K562 (cell line): ENCODE measurements around the gene ZBTB20. TPM values are rescaled to one million over a fixed set of nuclear protein-coding genes. Genes with fewer than 3 reads are reported as not detected.

Source experiments
- ATAC-seq: fragments of 200-7000 bp; cut with Tn5 transposase; 3 replicates; pipeline ENCODE4 v1.9.1; 2020; ENCODE audit warnings: moderate library complexity
- BruUV-seq: library from RNA; stranded (reverse); fragments of 400-500 nt; replicated peaks from 2 replicates; lab custom pipeline; 2021; lab: Mats Ljungman, UMichigan
- CTCF ChIA-PET: fragments of 300-600 bp; formaldehyde crosslinking; extraction: SDS; loops from one replicate; lab custom pipeline; 2021; ENCODE audit warnings: low intra/inter-chr PET ratio; lab: Yijun Ruan, JAX
- POLR2A ChIA-PET: fragments of 300-600, 350-650 bp; sonication (Branson Sonifier 250); formaldehyde crosslinking; extraction: SDS; loops from one replicate; lab custom pipeline; 2021; ENCODE audit warnings: antibody characterized with exemption, inconsistent platforms; lab: Yijun Ruan, JAX
- DNase-seq, 4 experiments: peaks; one replicate each; pipeline versions ENCODE4 v3.0.0 to v3.0.0-alpha.2; 2011 to 2018; ENCODE audit warnings: low spot score in 3 of 4, mixed read lengths in 3 of 4; ENCODE audit errors: extremely low read depth in 1 of 4
- FAIRE-seq: peaks from 2 replicates; lab custom pipeline; 2011; peaks lifted over from hg19 to GRCh38; lab: Jason Lieb, UNC
- H2AFZ ChIP-seq: 2 replicates; pipeline ENCODE4 v1.6.0; 2011; ENCODE audit warnings: low read depth, low read length, control low read depth, inconsistent platforms
- H3K27ac ChIP-seq: fragments of 200-600 bp; 3 replicates; pipeline ENCODE4 v1.8.0; 2011; ENCODE audit warnings: low read depth, mild to moderate bottlenecking, control low read depth, inconsistent platforms, low read length, moderate library complexity, mixed read lengths; ENCODE audit errors: extremely low read depth
- H3K27me3 ChIP-seq, 2 experiments: fragments of 300-600 bp in 1 of 2; 2 replicates in 1 of 2; 3 replicates in 1 of 2; pipeline versions ENCODE4 v1.6.0 to v1.8.0; 2011; ENCODE audit warnings: inconsistent platforms in 2 of 2, low read length in 2 of 2, mild to moderate bottlenecking in 1 of 2, mixed read lengths in 1 of 2, moderate library complexity in 1 of 2; ENCODE audit not compliant: control insufficient read depth in 2 of 2, insufficient read depth in 2 of 2
- H3K36me3 ChIP-seq: fragments of 300-600 bp; 3 replicates; pipeline ENCODE4 v1.8.0; 2011; ENCODE audit warnings: mild to moderate bottlenecking, low read length, inconsistent platforms; ENCODE audit not compliant: control insufficient read depth, insufficient read depth
- H3K4me1 ChIP-seq, 2 experiments: fragments of 200-600 bp in 1 of 2; replicated peaks in 1 of 2; 2 replicates in 1 of 2; 3 replicates in 1 of 2; pipeline versions ENCODE4 v1.5.1 to v1.8.0; 2011; ENCODE audit warnings: inconsistent platforms in 2 of 2, low read length in 2 of 2, mild to moderate bottlenecking in 1 of 2, mixed read lengths in 1 of 2, moderate library complexity in 1 of 2; ENCODE audit not compliant: control insufficient read depth in 2 of 2, insufficient read depth in 2 of 2
- H3K4me2 ChIP-seq: 2 replicates; pipeline ENCODE4 v1.6.1; 2011; ENCODE audit warnings: low read length, control low read depth, inconsistent platforms, mixed read lengths; ENCODE audit not compliant: insufficient read depth
- H3K4me3 ChIP-seq: fragments of 200-600 bp; sonication (generic), shearing (Covaris generic); 2 replicates; pipeline ENCODE4 v1.5.1; 2016; ENCODE audit warnings: control low read depth, inconsistent platforms
- H3K79me2 ChIP-seq: fragments of 200-600 bp; 3 replicates; pipeline ENCODE4 v1.8.0; 2011; ENCODE audit warnings: low read length, inconsistent platforms; ENCODE audit not compliant: control insufficient read depth, insufficient read depth
- H3K9ac ChIP-seq, 2 experiments: 2 replicates each; pipeline versions ENCODE4 v1.6.0 to v1.6.1; 2011; ENCODE audit warnings: low read depth in 2 of 2, low read length in 2 of 2, control low read depth in 1 of 2, inconsistent platforms in 1 of 2, mild to moderate bottlenecking in 1 of 2, mixed read lengths in 1 of 2; ENCODE audit not compliant: insufficient read depth in 1 of 2
- H3K9me1 ChIP-seq: one replicate; pipeline ENCODE4 v1.6.0; 2011; ENCODE audit warnings: inconsistent platforms, mild to moderate bottlenecking, low read length, moderate library complexity; ENCODE audit not compliant: control insufficient read depth, insufficient read depth
- H3K9me3 ChIP-seq: replicated peaks from 2 replicates; pipeline ENCODE4 v1.5.1; 2011; ENCODE audit warnings: low read depth, low read length, inconsistent platforms; ENCODE audit not compliant: control insufficient read depth, insufficient read depth
- H4K20me1 ChIP-seq: replicated peaks from 2 replicates; pipeline ENCODE4 v1.6.1; 2011; ENCODE audit warnings: low read length, inconsistent platforms, mixed read lengths; ENCODE audit not compliant: control insufficient read depth, insufficient read depth
- ATF1 ChIP-seq, 2 experiments: fragments of 450-650 bp in 1 of 2; IDR thresholded peaks; 2 replicates each; pipeline ENCODE4 v1.6.1; 2016; ENCODE audit warnings: missing compliant biosample characterization in 1 of 2, missing genetic modification characterization in 1 of 2
- CREB3L1 ChIP-seq: fragments of 450-650 bp; IDR thresholded peaks from 2 replicates; pipeline ENCODE4 v1.6.1; 2014; ENCODE audit warnings: low read depth, mild to moderate bottlenecking, moderate library complexity, borderline replicate concordance
- HBP1 ChIP-seq: fragments of 450-650 bp; formaldehyde crosslinking; IDR thresholded peaks from 2 replicates; pipeline ENCODE4 v1.4.0; 2022; ENCODE audit warnings: missing genetic modification characterization
- MYC ChIP-seq, 2 experiments: fragments of 250-450 bp in 1 of 2; sonication (Bioruptor Pico) in 1 of 2; IDR thresholded peaks; 2 replicates each; pipeline versions ENCODE4 v1.5.1 to v1.6.1; 2012 to 2021; ENCODE audit warnings: low read depth in 2 of 2, borderline replicate concordance in 1 of 2, improper control_type of control experiment in 1 of 2, low read length in 1 of 2, mild to moderate bottlenecking in 1 of 2, moderate library complexity in 1 of 2
- ZNF133 ChIP-seq: fragments of 250-450 bp; sonication (Bioruptor Pico); IDR thresholded peaks from 2 replicates; pipeline ENCODE4 v1.4.0; 2020; ENCODE audit warnings: mild to moderate bottlenecking
- ZNF175 ChIP-seq: fragments of 200-800 bp; sonication (Bioruptor generic); IDR thresholded peaks from 2 replicates; pipeline ENCODE4 v1.6.1; 2016; ENCODE audit warnings: low read depth, mild to moderate bottlenecking, missing genetic modification characterization, missing compliant biosample characterization
- ZNF655 ChIP-seq: fragments of 250-450 bp; sonication (Bioruptor Pico); IDR thresholded peaks from 2 replicates; pipeline ENCODE4 v1.5.0; 2021
- WGBS: fragments of 100-300 bp; shearing (Covaris generic); methylation state at CpG from one replicate; pipeline ENCODE4 v1.1.6; 2016; ENCODE audit warnings: low coverage, mixed read lengths; ENCODE audit not compliant: insufficient coverage; ENCODE audit errors: missing lambda C conversion rate; 5-methylcytosine and 5-hydroxymethylcytosine counted together
- in situ Hi-C: fragments of 300-500 bp; cut with MboI; formaldehyde crosslinking; loops from 4 replicates; pipeline ENCODE4 v1.15.0; 2018; ENCODE audit warnings: inconsistent platforms, mixed read lengths
- intact Hi-C: fragments of 100-400 bp; cut with micrococcal nuclease; formaldehyde crosslinking; loops from 2 replicates; pipeline ENCODE4 v1.14.2; 2022
- polyA plus RNA-seq, 8 experiments: library from polyadenylated mRNA; depleted of rRNA in 4 of 8; stranded (reverse) in 5 of 8; unstranded in 3 of 8; fragments of >200 nt; fragmentation: Nextera tagmentation in 2 of 8; fragmentation: Illumina TruSeq in 1 of 8; extraction: Ambion mirVana in 2 of 8; extraction: Trizol in 1 of 8; gene quantifications; 2 replicates each; pipeline versions ENCODE4 v1.2.1 to v1.2.3, GENCODE V29; 2011 to 2014; ENCODE audit warnings: inconsistent platforms in 1 of 8, missing spikeins in 1 of 8
- total RNA-seq, 7 experiments: library from RNA; depleted of rRNA in 6 of 7; stranded (reverse); fragments of >200 nt in 6 of 7; fragmentation: Illumina TruSeq in 2 of 7; extraction: Trizol in 2 of 7; gene quantifications; 2 replicates each; pipeline versions ENCODE4 v1.2.1 to v1.2.3, GENCODE V29; 2011 to 2021; ENCODE audit warnings: low replicate concordance in 1 of 7

Gene ZBTB20
- total and polyA plus RNA-seq, 9 of the 15 experiments (the other 6 are each of a cell fraction or from before 2014, with no cell fraction given) = 0.17 to 1.7 (median 0.45) TPM

- BruUV-seq = no TSS peak
- intact Hi-C loops = no loop called here
- no peak overlapping the region for H2AFZ ChIP-seq
These were observed 531.5 kb downstream of the ZBTB20 start for GRCh38 chr3:114615523-114616085.

More at GRCh38 chr3:114615523-114616085, 531.5 kb downstream of the ZBTB20 start:
- Histone ChIP-seq H3K9me3 (no peaks in the 10 kb centered on the region), H3K4me3 (no peak overlapping the region), H4K20me1 (no peaks in the 10 kb centered on the region), H3K36me3 (no peaks in the 10 kb centered on the region), H3K79me2 (no peaks in the 10 kb centered on the region), H3K27ac (no peak overlapping the region), H3K27me3 (no peaks in the 10 kb centered on the region), H3K4me2 (no peak overlapping the region), H3K9ac (no peak overlapping the region), H3K9me1 (no peaks in the 10 kb centered on the region), H3K4me1 (no peaks in the 10 kb centered on the region)
- no peak for ATAC-seq
- TF ChIP-seq HBP1 (CRISPR knock-in tag) (no peak), ZNF175 (CRISPR knock-in tag) (no peak), MYC (IDR thresholded peaks at IDR 0.05; ENCODE audit: low read depth, low read length) (no peak), MYC (CRISPR knock-in tag; IDR thresholded peaks at IDR 0.05; ENCODE audit: borderline replicate concordance, low read depth) (no peak), ZNF133 (no peak), ZNF655 (CRISPR knock-in tag) (no peak), ATF1 (CRISPR knock-in tag; IDR thresholded peaks at IDR 0.05) (no peak), ATF1 (tag; IDR thresholded peaks at IDR 0.05) (no peak), CREB3L1 (no peak)
- WGBS = 0% methylated on average over 9 of the region's 9 CpGs
- FAIRE-seq = no peak
- no peak for DNase-seq
- ChIA-PET POLR2A (no interaction called here), CTCF (no interaction called here)
- in situ Hi-C loops = no loop called here
